ENCODE measurements around the gene ACBD6. TPM values are rescaled to one million over a fixed set of nuclear protein-coding genes. Genes with fewer than 3 reads are reported as not detected.
"Not testable (repeated sequence)": the region's sequence is repeated elsewhere in the genome, so short reads cannot be mapped to it uniquely, and the experiment has no call there.

Gene ACBD6
- total RNA-seq, 1 donor from 2014 or later: 59.2 TPM

GRCh38 chr1:180494370-180494769 lies 8.0 kb downstream of the ACBD6 start:
- DNase-seq (ENCODE audit: low read depth): no peak

GRCh38 chr1:180489976-180490375 lies 12.4 kb downstream of the ACBD6 start:
- no peak for DNase-seq (ENCODE audit: low read depth)

GRCh38 chr1:180489313-180489712 lies 13.1 kb downstream of the ACBD6 start:
- no peak for DNase-seq (ENCODE audit: low read depth)

GRCh38 chr1:180488661-180489060 lies 13.7 kb downstream of the ACBD6 start:
- no peak for DNase-seq (ENCODE audit: low read depth)

- no peak for DNase-seq (ENCODE audit: low read depth)
These were observed 16.3 kb downstream of the ACBD6 start for GRCh38 chr1:180486092-180486491.

- no peak for DNase-seq (ENCODE audit: low read depth)
These were observed 17.9 kb downstream of the ACBD6 start for GRCh38 chr1:180484490-180484889.

- peak; percentile 62 for DNase-seq (ENCODE audit: low read depth)
These were observed 19.7 kb downstream of the ACBD6 start for GRCh38 chr1:180482425-180483275.

GRCh38 chr1:180470031-180470430 lies 32.3 kb downstream of the ACBD6 start:
- no peak for DNase-seq (ENCODE audit: low read depth)

GRCh38 chr1:180468311-180468710 lies 34.1 kb downstream of the ACBD6 start:
- DNase-seq (ENCODE audit: low read depth): no peak

- peak; percentile 4 for DNase-seq (ENCODE audit: low read depth)
These were observed 40.3 kb downstream of the ACBD6 start for GRCh38 chr1:180462102-180462501.

- not testable (repeated sequence) for DNase-seq (ENCODE audit: low read depth)
These were observed 40.7 kb downstream of the ACBD6 start for GRCh38 chr1:180461682-180462081.

GRCh38 chr1:180458807-180459206 lies 43.6 kb downstream of the ACBD6 start:
- DNase-seq (ENCODE audit: low read depth): no peak

GRCh38 chr1:180456191-180456590 lies 46.2 kb downstream of the ACBD6 start:
- no peak for DNase-seq (ENCODE audit: low read depth)

- DNase-seq (ENCODE audit: low read depth): no peak
These were observed 50.9 kb downstream of the ACBD6 start for GRCh38 chr1:180451504-180451903.

GRCh38 chr1:180444522-180444921 lies 57.9 kb downstream of the ACBD6 start:
- no peak for DNase-seq (ENCODE audit: low read depth)

- DNase-seq (ENCODE audit: low read depth): no peak
These were observed 62.0 kb downstream of the ACBD6 start for GRCh38 chr1:180440335-180440734.

GRCh38 chr1:180435566-180435965 lies 66.8 kb downstream of the ACBD6 start:
- DNase-seq (ENCODE audit: low read depth): peak; percentile 74

GRCh38 chr1:180433873-180434272 lies 68.5 kb downstream of the ACBD6 start:
- no peak for DNase-seq (ENCODE audit: low read depth)

- DNase-seq (ENCODE audit: low read depth): no peak
These were observed 70.7 kb downstream of the ACBD6 start for GRCh38 chr1:180431683-180432082.

- no peak for DNase-seq (ENCODE audit: low read depth)
These were observed 73.3 kb downstream of the ACBD6 start for GRCh38 chr1:180428782-180429695.

GRCh38 chr1:180425952-180426351 lies 76.4 kb downstream of the ACBD6 start:
- DNase-seq (ENCODE audit: low read depth): no peak

- DNase-seq (ENCODE audit: low read depth): peak; percentile 27
These were observed 77.4 kb downstream of the ACBD6 start for GRCh38 chr1:180424848-180425457.
